Caki2 (cell line): ENCODE measurements around the gene MRS2. TPM values are rescaled to one million over a fixed set of nuclear protein-coding genes. Genes with fewer than 3 reads are reported as not detected.

ENCODE experiments used
- DNase-seq: peaks from one replicate; pipeline ENCODE4 v3.0.0-alpha.2; 2015; ENCODE audit warnings: low read depth
- in situ Hi-C: cut with HindIII; loops from 2 replicates; pipeline ENCODE4 v1.10.0; 2016; ENCODE audit warnings: low sequenced_read_pairs, low pct_unique_long_range_greater_than_20kb, mixed read lengths
- total RNA-seq: library from RNA; depleted of rRNA; stranded (reverse); fragments of >200 nt; shearing (Covaris generic); gene quantifications from 2 replicates; pipeline ENCODE4 v1.2.3, GENCODE V29; 2014; ENCODE audit warnings: low replicate concordance; rRNA removed

MRS2 gene
- total RNA-seq, 1 experiment from 2014 or later = 18.7 TPM

- DNase-seq = no peak
- in situ Hi-C loops = no loop called here
These were observed 49.0 kb downstream of the MRS2 start for GRCh38 chr6:24451581-24452388.

- in situ Hi-C loops = no loop called here
- DNase-seq = no peak
These were observed 51.2 kb downstream of the MRS2 start for GRCh38 chr6:24453921-24454320.

- in situ Hi-C loops = no loop called here
These were observed 51.7 kb downstream of the MRS2 start for GRCh38 chr6:24454452-24454851.

GRCh38 chr6:24455061-24455460 lies 52.3 kb downstream of the MRS2 start:
- DNase-seq = no peak
- in situ Hi-C loops = no loop called here

More at GRCh38 chr6:24454452-24454851, 51.7 kb downstream of the MRS2 start:
- no peak for DNase-seq

GRCh38 chr6:24458134-24458533 lies 55.4 kb downstream of the MRS2 start:
- no peak for DNase-seq
- in situ Hi-C loops = no loop called here

- in situ Hi-C loops = no loop called here
- no peak for DNase-seq
These were observed 56.2 kb downstream of the MRS2 start for GRCh38 chr6:24458941-24459340.

GRCh38 chr6:24460966-24461365 lies 58.2 kb downstream of the MRS2 start:
- in situ Hi-C loops = no loop called here
- DNase-seq = no peak

- no peak for DNase-seq
- in situ Hi-C loops = no loop called here
These were observed 61.7 kb downstream of the MRS2 start for GRCh38 chr6:24464253-24465038.

GRCh38 chr6:24469811-24470210 lies 67.1 kb downstream of the MRS2 start:
- in situ Hi-C loops = no loop called here
- no peak for DNase-seq

GRCh38 chr6:24472181-24472580 lies 69.4 kb downstream of the MRS2 start:
- no peak for DNase-seq
- in situ Hi-C loops = no loop called here

Other genes with a start within 250 kb of the MRS2 start
- gene DCDC2, start 44.9 kb upstream of the MRS2 start, total RNA-seq = 4.7 and 5.4 TPM in 2 replicates
- gene GPLD1, start 86.6 kb downstream of the MRS2 start, total RNA-seq = 1.3 and 4.9 TPM in 2 replicates
- gene ALDH5A1, start 92.0 kb downstream of the MRS2 start, total RNA-seq = 8.4 and 11.3 TPM in 2 replicates
- 6.1 and 6.4 TPM in 2 replicates for gene KIAA0319, start 243.3 kb downstream of the MRS2 start, total RNA-seq